ENCODE measurements around the gene TENM3.

Gene TENM3

GRCh38 chr4:182415116-182415515 is 171.9 kb downstream of the TENM3 start:
- no peak for DNase-seq

- no peak for DNase-seq
Observed at GRCh38 chr4:182416067-182416466, 172.9 kb downstream of the TENM3 start.

- no peak for DNase-seq
Observed at GRCh38 chr4:182418054-182418734, 175.0 kb downstream of the TENM3 start.

- no peak for DNase-seq
Observed at GRCh38 chr4:182420189-182420588, 177.0 kb downstream of the TENM3 start.

GRCh38 chr4:182421753-182422152 is 178.6 kb downstream of the TENM3 start:
- DNase-seq, result no peak

GRCh38 chr4:182425302-182425701 is 182.1 kb downstream of the TENM3 start:
- DNase-seq, result no peak

GRCh38 chr4:182426901-182427300 is 183.7 kb downstream of the TENM3 start:
- no peak for DNase-seq

GRCh38 chr4:182427554-182427953 is 184.4 kb downstream of the TENM3 start:
- no peak for DNase-seq

GRCh38 chr4:182429896-182430295 is 186.7 kb downstream of the TENM3 start:
- DNase-seq, result no peak

- DNase-seq, result no peak
Observed at GRCh38 chr4:182432819-182433218, 189.6 kb downstream of the TENM3 start.

GRCh38 chr4:182434720-182435119 is 191.5 kb downstream of the TENM3 start:
- DNase-seq, result no peak

GRCh38 chr4:182435401-182435800 is 192.2 kb downstream of the TENM3 start:
- no peak for DNase-seq

GRCh38 chr4:182443070-182443469 is 199.9 kb downstream of the TENM3 start:
- no peak for DNase-seq

GRCh38 chr4:182447767-182448280 is 204.6 kb downstream of the TENM3 start:
- no peak for DNase-seq

- no peak for DNase-seq
Observed at GRCh38 chr4:182448281-182449151, 205.3 kb downstream of the TENM3 start.

GRCh38 chr4:182449186-182449929 is 206.2 kb downstream of the TENM3 start:
- no peak for DNase-seq

GRCh38 chr4:182449930-182450439 is 206.8 kb downstream of the TENM3 start:
- DNase-seq, result no peak

GRCh38 chr4:182451441-182451840 is 208.2 kb downstream of the TENM3 start:
- DNase-seq, result no peak

- DNase-seq, result no peak
Observed at GRCh38 chr4:182453830-182454229, 210.6 kb downstream of the TENM3 start.

- DNase-seq, result no peak
Observed at GRCh38 chr4:182454440-182455013, 211.3 kb downstream of the TENM3 start.

- DNase-seq, result no peak
Observed at GRCh38 chr4:182465114-182465513, 221.9 kb downstream of the TENM3 start.

- no peak for DNase-seq
Observed at GRCh38 chr4:182465979-182466378, 222.8 kb downstream of the TENM3 start.

- no peak for DNase-seq
Observed at GRCh38 chr4:182470215-182470614, 227.0 kb downstream of the TENM3 start.

Data from GF-D8 (cell line).